ENCODE results near the gene SEPTIN10.

- no peak for TF ChIP-seq NELFE (IDR thresholded peaks at IDR 0.05; ENCODE audit: insufficient read depth, insufficient read length)
- no peak for TF ChIP-seq POLR2A (conservative IDR thresholded peaks at IDR 0.05)
- TF ChIP-seq ZKSCAN8 (CRISPR knock-in tag; IDR thresholded peaks at IDR 0.05), result no peak
- no peak for TF ChIP-seq CTCF (IDR thresholded peaks at IDR 0.05 in 2 of 3, conservative IDR thresholded peaks at IDR 0.05 in 1 of 3; ENCODE audit: insufficient read depth in 2 of 3, low read depth in 1 of 3, low read length in 3 of 3)
- TF ChIP-seq POLR2AphosphoS5 (IDR thresholded peaks at IDR 0.05; ENCODE audit: control insufficient read depth, insufficient read depth, low read depth, low read length), result no peak
- no peak for TF ChIP-seq BRF1 (IDR thresholded peaks at IDR 0.05; ENCODE audit: borderline replicate concordance, extremely low read depth, insufficient read length)
- TF ChIP-seq ZNF347 (CRISPR knock-in tag; IDR thresholded peaks at IDR 0.05; ENCODE audit: low read depth), result no peak
- no peak for TF ChIP-seq MEF2A (IDR thresholded peaks at IDR 0.05; ENCODE audit: control insufficient read depth, low read depth, low read length)
These were observed 116.3 kb downstream of the SEPTIN10 start for GRCh38 chr2:109497463-109497862.

Measured in K562 (cell line).